HUES64 (cell line): ENCODE data around the gene GATAD2B.
A peak's percentile ranks its signal among the peaks of the same experiment; 100 is the strongest.

Experiments used
- H3K27ac ChIP-seq: 2 replicates; pipeline ENCODE4 v1.7.0; 2013; ENCODE audit warnings: low read depth, low read length, inconsistent platforms
- H3K27me3 ChIP-seq: 2 replicates; pipeline ENCODE4 v1.6.1; 2013; ENCODE audit warnings: mild to moderate bottlenecking, low read length; ENCODE audit not compliant: insufficient read depth
- H3K36me3 ChIP-seq: 2 replicates; pipeline ENCODE4 v1.6.1; 2013; ENCODE audit warnings: mild to moderate bottlenecking, low read length; ENCODE audit not compliant: insufficient read depth
- H3K4me1 ChIP-seq: 2 replicates; pipeline ENCODE4 v1.6.1; 2013; ENCODE audit warnings: mild to moderate bottlenecking, low read length, moderate library complexity; ENCODE audit not compliant: insufficient read depth
- H3K4me3 ChIP-seq: 2 replicates; pipeline ENCODE4 v1.5.1; 2013; ENCODE audit warnings: mild to moderate bottlenecking, low read length, moderate library complexity
- H3K9ac ChIP-seq: 2 replicates; pipeline ENCODE4 v1.6.1; 2013; ENCODE audit warnings: mild to moderate bottlenecking, low read depth, low read length
- H3K9me3 ChIP-seq: 2 replicates; pipeline ENCODE4 v1.6.1; 2013; ENCODE audit warnings: low read depth, low read length; ENCODE audit not compliant: insufficient read depth
- WGBS: fragments of 150-250, 120-280 bp; methylation state at CpG from one replicate; pipeline ENCODE4 v1.1.7; 2013; ENCODE audit warnings: missing lambda C conversion rate; 5-methylcytosine and 5-hydroxymethylcytosine counted together

GATAD2B gene

GRCh38 chr1:153946622-153947241, 24.0 kb upstream of the GATAD2B start, which contains the start of gene DENND4B:
DENND4B (minus strand) TSS chr1:153946718; CDS start chr1:153944374, 2,344 bp downstream.
- H3K27me3 ChIP-seq: no peaks in the 10 kb centered on the region
- WGBS: 12% methylated on average over 28 of the region's 28 CpGs
- no peaks in the 10 kb centered on the region for H3K9me3 ChIP-seq
- H3K4me3 ChIP-seq: peak within 1 kb of the TSS; percentile 97
- peaks cover 55% of the 10 kb centered on the region for H3K36me3 ChIP-seq
- no peaks in the 10 kb centered on the region; the same call in 1 of the 2 replicates for H3K4me1 ChIP-seq
- H3K27ac ChIP-seq: peak within 1 kb of the TSS; percentile 51
- H3K9ac ChIP-seq: peak within 1 kb of the TSS; percentile 88

- Histone ChIP-seq H3K36me3 (peaks cover 52% of the 10 kb centered on the region), H3K9me3 (no peaks in the 10 kb centered on the region), H3K27ac (peak overlapping the region; percentile 37), H3K9ac (peak overlapping the region; percentile 88), H3K27me3 (no peaks in the 10 kb centered on the region), H3K4me1 (no peaks in the 10 kb centered on the region; the same call in 1 of the 2 replicates), H3K4me3 (peak overlapping the region; percentile 97)
- under 1% methylated on average over 95 of the region's 95 CpGs for WGBS
Observed at GRCh38 chr1:153945795-153946621, 23.2 kb upstream of the GATAD2B start.

GRCh38 chr1:153945131-153945794, 22.5 kb upstream of the GATAD2B start:
- no peaks in the 10 kb centered on the region for H3K9me3 ChIP-seq
- H3K27ac ChIP-seq: peak overlapping the region; percentile 35; the same call in 1 of the 2 replicates
- 62% methylated on average over 12 of the region's 12 CpGs for WGBS
- no peaks in the 10 kb centered on the region for H3K27me3 ChIP-seq
- peak overlapping the region; percentile 97 for H3K4me3 ChIP-seq
- H3K36me3 ChIP-seq: peaks cover 52% of the 10 kb centered on the region
- no peaks in the 10 kb centered on the region; the same call in 1 of the 2 replicates for H3K4me1 ChIP-seq
- peak overlapping the region; percentile 88 for H3K9ac ChIP-seq

GRCh38 chr1:153944827-153945117, 22.0 kb upstream of the GATAD2B start:
- Histone ChIP-seq H3K9me3 (no peaks in the 10 kb centered on the region), H3K4me3 (peak overlapping the region; percentile 97; the same call in 1 of the 2 replicates), H3K27me3 (no peaks in the 10 kb centered on the region), H3K9ac (no peak overlapping the region), H3K36me3 (peaks cover 52% of the 10 kb centered on the region), H3K4me1 (no peaks in the 10 kb centered on the region; the same call in 1 of the 2 replicates), H3K27ac (no peak overlapping the region)
- 91% methylated on average over 3 of the region's 3 CpGs for WGBS

- H3K27me3 ChIP-seq: no peaks in the 10 kb centered on the region
- H3K36me3 ChIP-seq: peaks cover 56% of the 10 kb centered on the region
- no peak overlapping the region for H3K27ac ChIP-seq
- H3K9ac ChIP-seq: no peak overlapping the region
- WGBS: 95% methylated on average over 15 of the region's 15 CpGs
- H3K4me1 ChIP-seq: no peaks in the 10 kb centered on the region; the same call in 1 of the 2 replicates
- no peak overlapping the region for H3K4me3 ChIP-seq
- H3K9me3 ChIP-seq: no peaks in the 10 kb centered on the region
Observed at GRCh38 chr1:153944005-153944826, 21.4 kb upstream of the GATAD2B start.

GRCh38 chr1:153942766-153943549, 20.2 kb upstream of the GATAD2B start:
- no peak overlapping the region for H3K9ac ChIP-seq
- H3K4me1 ChIP-seq: no peaks in the 10 kb centered on the region; the same call in 1 of the 2 replicates
- peaks cover 50% of the 10 kb centered on the region for H3K36me3 ChIP-seq
- WGBS: 95% methylated on average over 9 of the region's 11 CpGs
- H3K4me3 ChIP-seq: no peak overlapping the region
- H3K9me3 ChIP-seq: no peaks in the 10 kb centered on the region
- H3K27ac ChIP-seq: no peak overlapping the region
- H3K27me3 ChIP-seq: no peaks in the 10 kb centered on the region

GRCh38 chr1:153941826-153942725, 19.3 kb upstream of the GATAD2B start:
- no peak overlapping the region for H3K9ac ChIP-seq
- WGBS: 97% methylated on average over 34 of the region's 34 CpGs
- H3K4me1 ChIP-seq: no peaks in the 10 kb centered on the region; the same call in 1 of the 2 replicates
- H3K27ac ChIP-seq: no peak overlapping the region
- H3K9me3 ChIP-seq: no peaks in the 10 kb centered on the region
- H3K4me3 ChIP-seq: no peak overlapping the region
- H3K36me3 ChIP-seq: peaks cover 51% of the 10 kb centered on the region
- H3K27me3 ChIP-seq: no peaks in the 10 kb centered on the region

GRCh38 chr1:153940756-153941155, 18.0 kb upstream of the GATAD2B start:
- Histone ChIP-seq H3K27ac (no peak overlapping the region), H3K4me3 (no peak overlapping the region), H3K4me1 (no peaks in the 10 kb centered on the region; the same call in 1 of the 2 replicates), H3K36me3 (peaks cover 63% of the 10 kb centered on the region), H3K9me3 (no peaks in the 10 kb centered on the region), H3K9ac (no peak overlapping the region), H3K27me3 (no peaks in the 10 kb centered on the region)
- WGBS: 96% methylated on average over 8 of the region's 8 CpGs

GRCh38 chr1:153939476-153939875, 16.7 kb upstream of the GATAD2B start:
- Histone ChIP-seq H3K9ac (no peak overlapping the region), H3K27ac (no peak overlapping the region), H3K36me3 (peaks cover 74% of the 10 kb centered on the region), H3K27me3 (no peaks in the 10 kb centered on the region), H3K9me3 (no peaks in the 10 kb centered on the region), H3K4me3 (no peak overlapping the region), H3K4me1 (no peaks in the 10 kb centered on the region)
- WGBS: 96% methylated on average over 12 of the region's 12 CpGs
